K562 (cell line): Measurements from ENCODE around the gene RNF217.

ENCODE experiments used
- CBX3 ChIP-seq, 2 experiments: IDR thresholded peaks; 1 replicate in 1 of 2; 2 replicates in 1 of 2; pipeline ENCODE4 v1.6.1; 2012; ENCODE audit warnings: inconsistent platforms in 2 of 2, low read length in 2 of 2, borderline replicate concordance in 1 of 2, control low read depth in 1 of 2
- EP300 ChIP-seq: IDR thresholded peaks from 2 replicates; pipeline ENCODE4 v1.6.1; 2012; ENCODE audit warnings: low read length, improper control_type of control experiment
- KDM5B ChIP-seq: fragments of 200-600 bp; sonication (generic); IDR thresholded peaks from 2 replicates; pipeline ENCODE4 v1.6.1; 2012; ENCODE audit warnings: low read depth, mild to moderate bottlenecking, moderate library complexity, low read length, control low read depth, inconsistent platforms; ENCODE audit not compliant: insufficient replicate concordance
- YY1 ChIP-seq, 3 experiments: IDR thresholded peaks; 2 replicates each; pipeline ENCODE4 v1.6.1; 2011; ENCODE audit warnings: low read length in 2 of 3, mild to moderate bottlenecking in 2 of 3, moderate library complexity in 2 of 3, borderline replicate concordance in 1 of 3, control low read depth in 1 of 3, low read depth in 1 of 3; ENCODE audit not compliant: insufficient read depth in 3 of 3, insufficient replicate concordance in 2 of 3, control insufficient read depth in 1 of 3, insufficient read length in 1 of 3; ENCODE audit errors: extremely low read depth in 1 of 3
- ZNF121 ChIP-seq: sonication (generic); formaldehyde crosslinking; conservative IDR thresholded peaks from 2 replicates; pipeline ENCODE4 v1.8.0; 2022; ENCODE audit warnings: missing genetic modification reagents
- ZSCAN32 ChIP-seq: fragments of 450-650 bp; formaldehyde crosslinking; IDR thresholded peaks from 2 replicates; pipeline ENCODE4 v1.4.0; 2020; ENCODE audit warnings: mild to moderate bottlenecking, moderate library complexity

- no peak for TF ChIP-seq ZNF121 (CRISPR knock-in tag)
- TF ChIP-seq CBX3 (IDR thresholded peaks at IDR 0.05; ENCODE audit: borderline replicate concordance in 1 of 2, low read length in 2 of 2) = no peak
- TF ChIP-seq YY1 (IDR thresholded peaks at IDR 0.05; ENCODE audit: borderline replicate concordance in 1 of 3, control insufficient read depth in 1 of 3, extremely low read depth in 1 of 3, insufficient read depth in 3 of 3, insufficient read length in 1 of 3, insufficient replicate concordance in 2 of 3, low read depth in 1 of 3, low read length in 2 of 3) = no peak
- TF ChIP-seq ZSCAN32 (CRISPR knock-in tag) = no peak
- no peak for TF ChIP-seq KDM5B
- no peak for TF ChIP-seq EP300
These were observed 34.4 kb upstream of the RNF217 start for GRCh38 chr6:124927806-124928205.
